NK-92 (cell line): ENCODE results near the gene THBS3.
"Not testable (repeated sequence)": the region's sequence is repeated elsewhere in the genome, so short reads cannot be mapped to it uniquely, and the experiment has no call there.

Source experiments
- DNase-seq: peaks from one replicate; lab custom pipeline; 2025; ENCODE audit not compliant: unreplicated experiment; lab: John Stamatoyannopoulos, UW

THBS3 gene

GRCh38 chr1:155235375-155235774, 27.7 kb upstream of the THBS3 start:
- DNase-seq: not testable (repeated sequence)

DNA sequence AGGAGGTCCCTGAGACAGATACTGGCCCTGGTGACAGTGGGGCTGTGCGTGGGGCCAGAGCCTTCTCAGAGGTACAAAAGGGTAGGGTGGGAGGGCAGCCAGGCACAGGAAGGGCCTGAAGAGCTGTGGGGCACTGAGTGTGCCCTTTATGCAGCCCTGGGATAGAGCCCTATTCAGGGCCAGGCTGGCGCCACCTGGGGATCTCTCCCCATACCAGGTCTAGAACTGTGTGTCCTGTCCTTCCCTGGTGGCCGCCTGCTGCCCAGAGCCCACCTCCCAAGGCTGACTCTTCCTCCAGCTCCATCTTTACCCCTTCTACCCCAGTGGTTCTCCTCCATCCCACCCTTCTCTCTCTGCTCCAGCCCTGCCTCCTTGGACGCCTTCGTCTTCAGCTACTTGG, 25.8 kb upstream of the THBS3 start:
- DNase-seq: not testable (repeated sequence)

DNA sequence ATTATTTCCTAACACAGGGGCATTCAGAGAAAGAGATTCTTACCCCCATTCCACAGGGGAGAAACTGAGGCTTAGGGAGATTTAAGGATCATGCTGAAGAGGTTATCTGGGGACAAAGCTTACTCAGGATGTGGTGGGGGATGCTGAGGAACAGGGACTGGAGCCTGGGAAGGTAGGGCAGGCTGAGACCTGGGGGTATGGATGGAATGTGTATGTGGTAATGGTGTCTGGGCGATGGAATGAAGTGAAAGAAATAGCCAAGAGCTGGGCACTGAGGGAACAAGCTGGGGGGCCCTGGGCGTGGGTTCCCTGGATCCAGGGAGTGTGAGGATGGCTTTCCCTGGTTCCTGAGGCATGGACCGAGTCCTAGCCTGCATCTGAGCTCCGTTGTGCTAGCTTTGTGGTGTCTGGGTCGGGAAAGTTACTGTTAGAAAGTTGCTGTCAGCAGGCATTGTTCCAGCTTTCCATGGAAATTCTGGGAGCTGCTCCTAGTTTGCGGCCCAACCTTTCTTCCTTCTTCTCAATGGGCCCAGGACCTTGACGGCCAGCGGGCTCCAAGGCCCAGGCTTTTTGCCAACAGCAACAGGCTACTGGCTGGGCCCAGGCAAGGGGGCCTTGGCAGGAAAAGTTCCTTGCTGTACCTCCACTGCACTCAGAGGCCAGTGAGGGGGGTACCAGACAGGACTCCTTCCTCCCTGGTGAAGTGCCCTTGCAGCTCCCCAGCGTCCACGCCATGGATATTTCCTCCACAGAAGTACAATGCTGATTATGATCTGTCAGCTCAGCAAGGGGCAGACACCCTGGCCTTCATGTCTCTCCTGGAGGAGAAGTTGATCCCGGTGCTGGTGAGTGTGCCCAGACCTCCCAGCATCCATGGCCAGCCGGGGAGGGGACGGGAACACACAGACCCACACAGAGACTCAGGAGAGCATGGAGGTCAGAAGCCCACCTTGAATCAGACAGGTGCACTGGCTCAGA, 24.6 kb upstream of the THBS3 start:
- DNase-seq: not testable (repeated sequence)

DNA sequence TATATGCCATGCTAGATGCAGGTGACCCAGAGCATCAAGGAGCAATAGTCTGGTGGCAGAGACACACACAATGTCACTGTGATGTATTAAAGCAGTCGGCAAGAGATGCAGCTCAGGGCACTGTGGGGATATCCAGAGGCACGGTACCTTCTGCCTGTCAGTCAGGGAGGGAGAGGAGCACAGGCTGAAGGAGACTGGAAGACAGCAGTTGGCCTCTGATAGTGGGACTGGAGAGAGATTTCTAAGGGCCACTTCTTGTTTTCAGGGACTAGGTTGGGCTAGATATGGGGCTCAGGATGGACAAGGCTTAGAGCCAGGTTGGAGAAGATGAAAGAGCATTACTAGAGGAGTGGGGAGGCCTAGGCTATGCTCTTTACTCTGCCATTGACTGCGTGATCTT, 23.6 kb upstream of the THBS3 start:
- DNase-seq: not testable (repeated sequence)

DNA sequence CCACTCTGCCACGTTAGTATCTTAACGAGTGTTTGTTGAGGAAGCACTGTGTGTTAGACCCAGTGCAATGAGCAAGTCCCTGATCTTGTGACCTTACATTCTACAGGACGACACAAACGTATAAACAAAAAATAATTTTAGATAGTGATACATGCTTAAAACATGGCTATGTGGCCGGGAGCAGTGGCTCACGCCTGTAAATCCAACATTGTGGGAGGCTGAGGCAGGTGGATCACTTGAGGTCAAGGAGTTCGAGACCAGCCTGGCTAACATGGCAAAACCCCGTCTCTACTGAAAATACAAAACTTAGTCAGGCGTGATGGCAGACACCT, 20.4 kb upstream of the THBS3 start:
- no peak for DNase-seq

- DNase-seq: peak; percentile 89
Measured at GRCh38 chr1:155227261-155228095, 19.8 kb upstream of the THBS3 start.

- DNase-seq: no peak
Measured at GRCh38 chr1:155226910-155227260, 19.2 kb upstream of the THBS3 start.

DNA sequence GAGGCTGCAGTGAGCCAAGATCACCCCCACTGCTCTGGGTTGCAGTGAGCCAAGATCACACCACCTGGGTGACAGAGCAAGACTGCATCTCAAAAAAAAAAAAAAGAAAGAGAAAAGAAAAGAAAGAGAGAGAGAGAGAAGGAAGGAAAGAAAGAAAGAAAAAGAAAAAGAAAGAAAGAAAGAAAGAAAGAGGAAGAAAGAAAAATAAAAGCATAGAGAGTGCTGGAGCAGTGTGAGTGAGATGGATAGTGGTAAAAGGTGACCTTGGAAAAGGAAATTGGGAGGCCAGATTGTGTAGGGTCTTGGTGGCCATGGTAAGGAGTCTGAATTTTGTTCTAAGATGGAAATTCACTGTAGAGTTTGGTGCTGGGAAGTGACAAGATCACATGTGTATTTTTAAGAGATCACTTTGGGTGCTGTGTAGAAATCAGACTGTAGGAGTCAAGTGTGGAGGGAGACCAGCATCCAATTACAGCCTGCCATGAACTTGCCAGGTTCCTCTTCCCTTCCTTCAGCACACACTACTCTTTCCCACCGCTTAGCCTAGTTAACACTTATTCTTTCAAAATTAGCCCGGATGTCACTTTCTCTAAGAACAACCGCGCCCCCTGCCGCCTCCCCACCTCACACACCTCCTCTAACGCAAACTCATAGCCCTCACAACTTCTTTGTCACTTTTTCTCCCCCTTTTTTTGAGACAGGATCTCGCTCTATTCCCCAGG, 18.7 kb upstream of the THBS3 start:
- peak; percentile 4 for DNase-seq

DNA sequence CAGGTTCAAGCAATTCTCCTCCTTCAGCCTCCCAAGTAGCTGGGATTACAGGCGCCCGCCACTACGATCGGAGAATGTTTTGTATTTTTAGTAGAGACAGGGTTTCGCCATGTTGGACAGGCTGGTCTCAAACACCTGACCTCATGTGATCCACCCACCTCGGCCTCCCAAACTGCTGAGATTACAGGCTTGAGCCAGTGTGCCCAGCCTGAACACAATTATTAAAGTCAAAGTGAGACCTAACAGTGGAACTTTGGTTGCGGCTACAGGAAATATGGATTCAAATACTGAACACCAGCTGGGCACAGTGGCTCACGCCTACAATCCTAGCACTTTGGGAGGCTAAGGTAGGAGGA, 17.7 kb upstream of the THBS3 start:
- DNase-seq: not testable (repeated sequence)

DNA sequence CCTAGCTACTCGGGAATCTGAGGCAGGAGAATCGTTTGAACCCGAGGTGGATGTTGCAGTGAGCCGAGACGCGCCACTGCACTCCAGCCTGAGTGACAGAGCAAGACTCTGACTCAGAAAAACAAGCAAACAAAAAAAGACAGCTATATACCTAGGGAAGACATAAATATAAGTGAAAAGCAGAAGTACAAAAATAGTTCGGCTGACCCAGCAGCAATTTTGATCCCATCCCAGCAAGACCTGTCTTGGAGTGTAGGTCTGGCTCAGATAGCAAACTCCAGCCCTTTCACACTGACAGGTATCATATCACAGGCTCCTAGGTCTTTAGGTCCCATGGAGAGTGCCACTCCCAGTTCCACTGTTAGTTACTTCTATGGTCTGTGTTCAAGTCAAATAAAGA, 15.3 kb upstream of the THBS3 start:
- DNase-seq: no peak

DNA sequence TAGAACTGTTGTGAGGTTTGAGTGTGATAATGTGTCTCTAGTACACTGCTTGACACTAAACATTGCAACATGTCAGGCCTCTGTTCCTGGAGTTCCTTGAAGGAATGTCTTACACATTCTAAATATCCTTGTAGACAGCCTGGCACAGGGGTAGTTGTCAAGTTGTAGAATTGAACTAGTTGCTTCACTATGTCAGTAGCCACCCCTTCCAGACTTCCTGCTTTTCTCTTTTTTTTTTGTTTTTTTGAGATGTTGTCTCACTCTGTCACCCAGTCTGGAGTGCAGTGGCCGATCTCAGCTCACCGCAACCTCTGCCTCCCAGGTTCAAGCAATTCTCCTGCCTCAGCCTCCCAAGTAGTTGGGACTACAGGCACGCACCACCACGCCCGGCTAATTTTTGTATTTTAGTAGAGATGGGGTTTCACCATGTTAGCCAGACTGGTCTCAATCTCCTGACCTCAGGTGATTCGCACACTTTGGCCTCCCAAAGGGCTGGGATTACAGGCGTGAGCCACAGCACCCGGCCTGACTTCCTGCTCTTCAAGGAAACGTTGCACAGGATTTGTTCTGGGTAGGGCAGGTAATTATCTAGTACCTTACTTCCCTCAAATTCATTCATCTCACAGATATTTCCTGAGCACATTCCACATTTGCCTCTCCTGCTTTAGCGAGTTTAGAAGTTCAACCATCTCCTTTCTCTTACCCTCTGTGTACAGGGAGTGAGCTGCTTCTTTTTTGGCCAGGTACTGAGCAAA, 12.7 kb upstream of the THBS3 start:
- DNase-seq: not testable (repeated sequence)

- no peak for DNase-seq
Measured at GRCh38 chr1:155219592-155220031, 11.9 kb upstream of the THBS3 start.

DNA sequence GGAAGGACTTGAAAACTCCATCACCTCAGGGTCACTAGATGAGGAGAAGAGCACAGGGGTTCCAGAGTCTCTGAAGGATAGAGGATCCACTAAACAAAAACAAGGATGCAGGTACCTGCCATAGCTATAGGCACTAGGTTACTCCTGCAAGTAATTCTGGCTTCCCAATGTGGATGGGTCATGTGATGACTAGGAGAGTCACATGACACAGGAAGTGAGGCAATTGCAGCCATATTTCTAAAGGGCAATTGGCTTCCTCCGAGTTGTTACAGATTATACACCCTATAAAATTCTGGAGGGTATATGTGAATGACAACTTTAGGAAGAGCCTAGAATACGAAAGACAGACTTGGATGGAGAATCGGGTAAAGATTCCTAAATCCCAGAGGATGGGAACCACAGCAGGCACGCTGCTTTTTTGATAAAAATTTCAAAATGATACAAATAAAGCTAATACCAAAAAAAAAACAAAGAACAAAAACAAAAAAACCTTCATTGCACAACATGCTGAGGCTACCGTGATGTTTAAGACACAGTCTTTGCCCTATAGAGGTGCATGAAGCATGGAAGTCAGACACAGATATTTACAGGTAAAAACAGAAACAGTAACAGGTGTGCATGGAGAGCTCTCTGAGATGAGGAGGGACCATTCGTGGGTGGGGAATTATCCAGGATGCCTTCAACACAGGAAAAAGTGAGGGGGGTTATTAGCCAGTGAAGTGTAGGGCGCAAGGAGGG, 11.3 kb upstream of the THBS3 start:
- no peak for DNase-seq

GRCh38 chr1:155214702-155215101, 7.0 kb upstream of the THBS3 start:
- not testable (repeated sequence) for DNase-seq

DNA sequence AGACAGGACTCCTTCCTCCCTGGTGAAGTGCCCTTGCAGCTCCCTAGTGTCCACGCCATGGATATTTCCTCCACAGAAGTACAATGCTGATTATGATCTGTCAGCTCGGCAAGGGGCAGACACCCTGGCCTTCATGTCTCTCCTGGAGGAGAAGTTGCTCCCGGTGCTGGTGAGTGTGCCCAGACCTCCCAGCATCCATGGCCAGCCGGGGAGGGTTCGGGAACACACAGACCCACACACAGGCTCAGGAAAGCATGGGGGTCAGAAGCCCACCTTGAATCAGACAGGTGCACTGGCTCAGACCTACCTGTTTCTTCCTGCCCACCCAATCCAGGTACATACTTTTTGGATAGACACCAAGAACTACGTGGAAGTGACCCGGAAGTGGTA, 4.3 kb upstream of the THBS3 start:
- not testable (repeated sequence) for DNase-seq

- DNase-seq: not testable (repeated sequence)
Measured at GRCh38 chr1:155211381-155212050, 3.8 kb upstream of the THBS3 start.

GRCh38 chr1:155210314-155211104, 2.8 kb upstream of the THBS3 start:
- no peak for DNase-seq

- DNase-seq: no peak
Measured at GRCh38 chr1:155209312-155209721, 1.6 kb upstream of the THBS3 start.
